Measurements from ENCODE around the gene RARB. TPM values are rescaled to one million over a fixed set of nuclear protein-coding genes. Genes with fewer than 3 reads are reported as not detected.

The RARB gene
- polyA plus RNA-seq, 1 donor from 2014 or later, result 13.2 TPM

- no peaks in the 10 kb centered on the region for H3K36me3 ChIP-seq (ENCODE audit: insufficient read depth, low read length)
- H3K27me3 ChIP-seq (ENCODE audit: insufficient read depth, low read depth, low read length), result no peaks in the 10 kb centered on the region
- no peak overlapping the region for H3K4me3 ChIP-seq (ENCODE audit: low read length)
- H3K79me2 ChIP-seq (replicated peaks; ENCODE audit: insufficient read depth, low read length), result no peaks in the 10 kb centered on the region
- no peaks in the 10 kb centered on the region for H4K20me1 ChIP-seq (ENCODE audit: insufficient read depth)
- H3K9me2 ChIP-seq (ENCODE audit: insufficient read depth, low read length), result no peaks in the 10 kb centered on the region
- H2AFZ ChIP-seq (ENCODE audit: low read depth, low read length), result no peak overlapping the region
- H3F3A ChIP-seq (ENCODE audit: insufficient read depth, low read length, poor library complexity, severe bottlenecking), result no peaks in the 10 kb centered on the region
- no peak for TF ChIP-seq EZH2 (IDR thresholded peaks at IDR 0.05; ENCODE audit: borderline replicate concordance, insufficient read depth, low read length, poor library complexity, severe bottlenecking)
- no peak for TF ChIP-seq CTCF (IDR thresholded peaks at IDR 0.05; ENCODE audit: poor library complexity, severe bottlenecking)
- no peak for TF ChIP-seq REST (IDR thresholded peaks at IDR 0.05; ENCODE audit: borderline replicate concordance)
- H3K4me2 ChIP-seq (ENCODE audit: low read length), result no peak overlapping the region
- H3K27ac ChIP-seq (ENCODE audit: low read length), result no peak overlapping the region
- no peak overlapping the region for H3K9ac ChIP-seq (ENCODE audit: low read length)
- no peaks in the 10 kb centered on the region for H3K9me3 ChIP-seq (ENCODE audit: low read length)
Measured at GRCh38 chr3:25536521-25537391, 108.7 kb downstream of the RARB start.

GRCh38 chr3:25537516-25537915 lies 109.5 kb downstream of the RARB start:
- Histone ChIP-seq H2AFZ (ENCODE audit: low read depth, low read length) (no peak overlapping the region), H3K9me2 (ENCODE audit: insufficient read depth, low read length) (no peaks in the 10 kb centered on the region), H3K36me3 (ENCODE audit: insufficient read depth, low read length) (no peaks in the 10 kb centered on the region), H3F3A (ENCODE audit: insufficient read depth, low read length, poor library complexity, severe bottlenecking) (no peaks in the 10 kb centered on the region), H3K27ac (ENCODE audit: low read length) (no peak overlapping the region), H3K9me3 (ENCODE audit: low read length) (no peaks in the 10 kb centered on the region), H3K79me2 (replicated peaks; ENCODE audit: insufficient read depth, low read length) (no peaks in the 10 kb centered on the region), H4K20me1 (ENCODE audit: insufficient read depth) (no peaks in the 10 kb centered on the region), H3K9ac (ENCODE audit: low read length) (no peak overlapping the region), H3K4me3 (ENCODE audit: low read length) (no peak overlapping the region), H3K27me3 (ENCODE audit: insufficient read depth, low read depth, low read length) (no peaks in the 10 kb centered on the region), H3K4me2 (ENCODE audit: low read length) (no peak overlapping the region)
- TF ChIP-seq RAD21 (conservative IDR thresholded peaks at IDR 0.05) (no peak), MXI1 (conservative IDR thresholded peaks at IDR 0.05; ENCODE audit: poor library complexity, severe bottlenecking) (no peak), CTCF (IDR thresholded peaks at IDR 0.05; ENCODE audit: poor library complexity, severe bottlenecking) (no peak), EZH2 (IDR thresholded peaks at IDR 0.05; ENCODE audit: borderline replicate concordance, insufficient read depth, low read length, poor library complexity, severe bottlenecking) (no peak), TAF1 (IDR thresholded peaks at IDR 0.05; ENCODE audit: low read depth) (no peak), EP300 (conservative IDR thresholded peaks at IDR 0.05; ENCODE audit: poor library complexity, severe bottlenecking) (no peak), REST (IDR thresholded peaks at IDR 0.05; ENCODE audit: borderline replicate concordance) (no peak), POLR2AphosphoS5 (IDR thresholded peaks at IDR 0.05) (no peak), SMC3 (conservative IDR thresholded peaks at IDR 0.05; ENCODE audit: poor library complexity) (no peak)

Measured in neural cell (in vitro differentiated cells).